MM.1S (cell line): ENCODE results near the gene ETHE1.
A peak's percentile ranks its signal among the peaks of the same experiment; 100 is the strongest.

Experiments used
- DNase-seq: peaks from one replicate; pipeline ENCODE4 v3.0.0-alpha.2; 2015
- H2AFZ ChIP-seq: fragments of 300-600 bp; sonication (generic); 2 replicates; pipeline ENCODE4 v1.6.0; 2016; ENCODE audit warnings: antibody characterized with exemption, low read length
- H3F3A ChIP-seq: fragments of 300-600 bp; sonication (generic); 2 replicates; pipeline ENCODE4 v1.6.1; 2016; ENCODE audit warnings: mild to moderate bottlenecking, antibody characterized with exemption, low read length, moderate library complexity, mixed read lengths; ENCODE audit not compliant: insufficient read depth
- H3K27ac ChIP-seq: fragments of 300-600 bp; sonication (generic); 2 replicates; pipeline ENCODE4 v1.5.1; 2016; ENCODE audit warnings: mild to moderate bottlenecking, low read length
- H3K27me3 ChIP-seq: fragments of 300-600 bp; sonication (generic); replicated peaks from 2 replicates; pipeline ENCODE4 v1.6.0; 2016; ENCODE audit warnings: low read length; ENCODE audit not compliant: insufficient read depth
- H3K36me3 ChIP-seq: fragments of 300-600 bp; sonication (generic); replicated peaks from 2 replicates; pipeline ENCODE4 v1.6.1; 2016; ENCODE audit warnings: mild to moderate bottlenecking, low read length, mixed read lengths; ENCODE audit not compliant: insufficient read depth
- H3K4me1 ChIP-seq: fragments of 300-600 bp; sonication (generic); 2 replicates; pipeline ENCODE4 v1.6.1; 2016; ENCODE audit warnings: low read length, mixed read lengths
- H3K4me2 ChIP-seq: fragments of 300-600 bp; sonication (generic); 2 replicates; pipeline ENCODE4 v1.6.0; 2016; ENCODE audit warnings: low read depth, low read length
- H3K4me3 ChIP-seq: fragments of 300-600 bp; sonication (generic); 2 replicates; pipeline ENCODE4 v1.5.1; 2016; ENCODE audit warnings: low read length, mixed read lengths
- H3K79me2 ChIP-seq: fragments of 300-600 bp; sonication (generic); 2 replicates; pipeline ENCODE4 v1.6.1; 2016; ENCODE audit warnings: mixed run types, low read length, mixed read lengths
- H3K9ac ChIP-seq: fragments of 300-600 bp; sonication (generic); 2 replicates; pipeline ENCODE4 v1.6.1; 2016; ENCODE audit warnings: low read length, mixed read lengths
- H3K9me2 ChIP-seq: fragments of 300-600 bp; sonication (generic); replicated peaks from 2 replicates; pipeline ENCODE4 v1.6.1; 2016; ENCODE audit warnings: mild to moderate bottlenecking, low read length, mixed read lengths; ENCODE audit not compliant: insufficient read depth
- H3K9me3 ChIP-seq: fragments of 300-600 bp; sonication (generic); replicated peaks from 2 replicates; pipeline ENCODE4 v1.6.1; 2016; ENCODE audit warnings: mild to moderate bottlenecking, low read length, mixed read lengths; ENCODE audit not compliant: insufficient read depth
- H4K20me1 ChIP-seq: fragments of 300-600 bp; sonication (generic); 2 replicates; pipeline ENCODE4 v1.6.1; 2016; ENCODE audit warnings: mild to moderate bottlenecking, low read length, moderate library complexity, mixed read lengths; ENCODE audit not compliant: insufficient read depth
- CTCF ChIP-seq: fragments of 300-600 bp; sonication (generic); IDR thresholded peaks from 2 replicates; pipeline ENCODE4 v1.5.1; 2016; ENCODE audit warnings: antibody characterized with exemption, low read length, mixed read lengths
- EZH2 ChIP-seq: fragments of 300-600 bp; sonication (generic); optimal IDR thresholded peaks from 2 replicates; pipeline ENCODE3; 2017; ENCODE audit warnings: low read depth, mild to moderate bottlenecking, antibody characterized with exemption, low read length, mixed read lengths
- EZH2phosphoT487 ChIP-seq: fragments of 300-600 bp; sonication (generic); IDR thresholded peaks from 2 replicates; pipeline ENCODE4 v1.6.1; 2018; ENCODE audit warnings: antibody characterized with exemption, low read length

The ETHE1 gene

DNA sequence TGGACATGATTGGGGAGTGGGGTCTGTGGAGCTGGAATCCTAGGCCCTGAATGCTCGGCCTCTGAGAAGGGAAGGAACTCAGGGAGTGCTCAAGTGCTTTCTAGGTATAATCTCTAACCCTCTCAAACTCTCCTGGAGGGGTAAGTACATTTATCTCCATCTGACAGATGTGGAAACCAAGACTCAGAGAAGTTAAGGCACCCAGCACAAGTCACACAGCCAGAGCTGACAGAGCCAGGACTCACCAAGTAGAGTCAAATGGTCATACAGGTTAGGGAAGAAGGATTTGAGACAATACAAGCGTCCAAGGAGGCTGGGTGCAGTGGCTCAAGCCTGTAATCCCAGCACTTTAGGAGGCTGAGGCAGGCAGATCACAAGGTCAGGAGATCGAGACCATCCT, 48.7 kb downstream of the ETHE1 start:
- TF ChIP-seq EZH2phosphoT487, result no peak
- TF ChIP-seq EZH2, result no peak
- TF ChIP-seq CTCF, result no peak
- no peak for DNase-seq
- Histone ChIP-seq H3K27ac (no peak overlapping the region), H3K27me3 (no peaks in the 10 kb centered on the region), H3K4me3 (no peak overlapping the region), H3K4me2 (no peak overlapping the region), H3K9me2 (no peaks in the 10 kb centered on the region), H3K9ac (no peak overlapping the region), H3K79me2 (no peaks in the 10 kb centered on the region), H3K9me3 (no peaks in the 10 kb centered on the region), H2AFZ (no peak overlapping the region), H3F3A (no peaks in the 10 kb centered on the region), H3K4me1 (no peaks in the 10 kb centered on the region), H4K20me1 (no peaks in the 10 kb centered on the region), H3K36me3 (no peaks in the 10 kb centered on the region)

- Histone ChIP-seq H3K4me2 (no peak overlapping the region), H3K27me3 (no peaks in the 10 kb centered on the region), H3K79me2 (no peaks in the 10 kb centered on the region), H3F3A (no peaks in the 10 kb centered on the region), H3K36me3 (no peaks in the 10 kb centered on the region), H3K9ac (no peak overlapping the region), H4K20me1 (no peaks in the 10 kb centered on the region), H3K4me3 (no peak overlapping the region), H3K9me3 (no peaks in the 10 kb centered on the region), H2AFZ (no peak overlapping the region), H3K4me1 (no peaks in the 10 kb centered on the region), H3K9me2 (no peaks in the 10 kb centered on the region), H3K27ac (no peak overlapping the region)
- TF ChIP-seq EZH2 (no peak), CTCF (no peak), EZH2phosphoT487 (no peak)
- DNase-seq, result no peak
Observed at GRCh38 chr19:43476606-43477005, 50.4 kb downstream of the ETHE1 start.

GRCh38 chr19:43474986-43475705, 51.9 kb downstream of the ETHE1 start:
- H3K4me2 ChIP-seq, result peak overlapping the region; percentile 98
- H3K9ac ChIP-seq, result peak overlapping the region; percentile 29; the same call in 1 of the 2 replicates
- no peaks in the 10 kb centered on the region for H3F3A ChIP-seq
- DNase-seq, result peak; percentile 81
- no peaks in the 10 kb centered on the region for H3K9me2 ChIP-seq
- no peaks in the 10 kb centered on the region for H4K20me1 ChIP-seq
- TF ChIP-seq CTCF (no peak), EZH2phosphoT487 (no peak), EZH2 (no peak)
- no peaks in the 10 kb centered on the region for H3K4me1 ChIP-seq
- H2AFZ ChIP-seq, result peak overlapping the region; percentile 91
- no peak overlapping the region for H3K27ac ChIP-seq
- no peaks in the 10 kb centered on the region for H3K79me2 ChIP-seq
- no peaks in the 10 kb centered on the region for H3K27me3 ChIP-seq
- no peaks in the 10 kb centered on the region for H3K36me3 ChIP-seq
- no peaks in the 10 kb centered on the region for H3K9me3 ChIP-seq
- H3K4me3 ChIP-seq, result peak overlapping the region; percentile 59
